Body of pancreas (tissue), 4 donors: ENCODE data around the gene ZNF677.

ENCODE experiments used
- POLR2A ChIP-seq, 3 donors: fragments of 450-650 bp; IDR thresholded peaks; one replicate each; pipeline ENCODE4 v1.6.1; 2016; ENCODE audit warnings: antibody characterized with exemption in 3 of 3, mild to moderate bottlenecking in 2 of 3
- TF ChIP-seq, protein P1 (sequence below), 7 experiments: fragments of 450-650 bp in 4 of 7; fragments of 200-600 bp in 3 of 7; sonication (generic) in 3 of 7; IDR thresholded peaks; one replicate each; pipeline ENCODE4 v1.5.1; 2016 to 2019; ENCODE audit warnings: antibody characterized with exemption in 7 of 7

DNA sequence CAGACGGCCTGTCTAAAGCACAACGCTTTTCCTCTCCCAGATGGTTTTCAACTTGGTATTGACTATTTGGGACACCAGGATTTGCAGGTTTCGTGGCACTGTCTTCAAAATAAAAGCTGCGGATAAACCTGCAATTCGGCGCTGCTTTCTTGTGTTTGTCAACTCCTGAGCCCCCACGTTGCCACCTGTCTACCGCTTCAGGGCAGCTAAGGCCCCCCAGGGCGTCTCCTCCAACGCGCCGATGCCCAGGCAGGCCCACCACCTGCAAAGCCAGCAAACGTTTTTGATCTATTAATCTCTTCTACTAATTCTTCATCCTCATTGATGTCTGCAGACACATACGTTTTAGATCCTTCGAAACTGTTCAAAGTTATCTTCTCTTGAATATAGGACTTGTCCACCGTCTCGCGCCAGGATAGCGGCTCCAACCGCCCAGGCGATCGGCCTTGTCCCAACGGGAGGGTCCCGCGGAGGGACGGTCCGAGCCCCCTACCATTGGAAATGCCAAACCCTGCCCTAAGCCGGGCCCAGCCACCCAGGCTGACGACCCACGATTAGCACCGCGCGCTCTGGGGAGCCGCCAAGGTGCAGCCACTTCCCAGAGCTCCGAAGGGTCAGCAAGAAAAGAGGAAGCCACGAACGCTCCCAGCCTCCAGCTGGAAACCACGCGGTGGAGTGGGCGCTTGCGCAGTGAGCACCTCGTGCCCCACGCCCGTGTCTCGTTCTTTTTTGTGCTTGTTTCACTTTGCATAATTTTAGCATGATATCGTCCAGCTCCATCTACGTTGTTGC is 36.3 kb upstream of the ZNF677 start:
- no peak for TF ChIP-seq POLR2A (IDR thresholded peaks at IDR 0.05)
- TF ChIP-seq, protein P1, sequence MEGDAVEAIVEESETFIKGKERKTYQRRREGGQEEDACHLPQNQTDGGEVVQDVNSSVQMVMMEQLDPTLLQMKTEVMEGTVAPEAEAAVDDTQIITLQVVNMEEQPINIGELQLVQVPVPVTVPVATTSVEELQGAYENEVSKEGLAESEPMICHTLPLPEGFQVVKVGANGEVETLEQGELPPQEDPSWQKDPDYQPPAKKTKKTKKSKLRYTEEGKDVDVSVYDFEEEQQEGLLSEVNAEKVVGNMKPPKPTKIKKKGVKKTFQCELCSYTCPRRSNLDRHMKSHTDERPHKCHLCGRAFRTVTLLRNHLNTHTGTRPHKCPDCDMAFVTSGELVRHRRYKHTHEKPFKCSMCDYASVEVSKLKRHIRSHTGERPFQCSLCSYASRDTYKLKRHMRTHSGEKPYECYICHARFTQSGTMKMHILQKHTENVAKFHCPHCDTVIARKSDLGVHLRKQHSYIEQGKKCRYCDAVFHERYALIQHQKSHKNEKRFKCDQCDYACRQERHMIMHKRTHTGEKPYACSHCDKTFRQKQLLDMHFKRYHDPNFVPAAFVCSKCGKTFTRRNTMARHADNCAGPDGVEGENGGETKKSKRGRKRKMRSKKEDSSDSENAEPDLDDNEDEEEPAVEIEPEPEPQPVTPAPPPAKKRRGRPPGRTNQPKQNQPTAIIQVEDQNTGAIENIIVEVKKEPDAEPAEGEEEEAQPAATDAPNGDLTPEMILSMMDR (IDR thresholded peaks at IDR 0.05): no peak
